GM10847 (cell line): ENCODE results near the gene SLC6A6.

Experiments
- POLR2A ChIP-seq: IDR thresholded peaks from 2 replicates; pipeline ENCODE4 v1.6.1; 2011; ENCODE audit not compliant: insufficient read length; ENCODE audit errors: extremely low read depth

The SLC6A6 gene

DNA sequence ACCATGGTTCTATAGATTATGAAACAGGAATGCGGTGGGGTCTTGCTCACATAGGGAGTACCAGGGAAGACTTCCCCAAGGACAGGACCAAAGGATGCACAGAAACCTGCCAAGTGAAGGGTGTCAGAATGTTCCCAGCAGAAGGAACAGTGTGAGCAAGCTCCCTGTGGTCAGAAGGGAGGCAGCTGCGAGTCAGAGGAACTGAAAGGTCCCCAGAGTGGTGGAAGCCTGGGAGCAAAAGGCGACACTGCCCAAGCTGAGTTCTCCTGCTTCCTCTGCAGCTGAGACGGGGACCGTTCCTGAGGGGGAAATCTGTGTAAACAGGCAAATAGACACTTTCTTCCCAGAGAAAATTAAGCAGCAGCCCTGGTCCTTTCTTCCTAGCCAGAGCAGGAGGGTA is 14.2 kb upstream of the SLC6A6 start:
- TF ChIP-seq POLR2A: no peak

DNA sequence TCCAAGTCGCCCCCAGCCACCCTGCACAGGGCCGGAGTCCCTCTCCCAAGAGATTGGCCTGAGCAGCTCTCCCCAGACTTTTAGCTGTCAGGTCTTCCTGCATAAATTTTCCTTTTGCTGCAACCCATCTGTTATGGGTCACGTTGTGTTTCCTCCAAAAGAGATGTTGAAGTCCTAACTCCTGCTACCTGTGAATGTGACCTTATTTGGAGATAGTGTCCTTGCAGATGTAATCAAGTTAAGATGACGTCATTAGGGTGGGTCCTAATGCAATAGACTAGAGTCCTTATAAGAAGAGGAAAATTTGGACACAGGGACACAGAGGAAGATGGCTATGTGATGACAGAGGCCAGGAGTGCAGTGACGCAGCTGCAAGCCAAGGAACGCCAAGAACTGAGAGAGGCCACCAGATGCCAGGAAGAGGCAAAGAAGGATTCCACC is 13.2 kb upstream of the SLC6A6 start:
- no peak for TF ChIP-seq POLR2A

DNA sequence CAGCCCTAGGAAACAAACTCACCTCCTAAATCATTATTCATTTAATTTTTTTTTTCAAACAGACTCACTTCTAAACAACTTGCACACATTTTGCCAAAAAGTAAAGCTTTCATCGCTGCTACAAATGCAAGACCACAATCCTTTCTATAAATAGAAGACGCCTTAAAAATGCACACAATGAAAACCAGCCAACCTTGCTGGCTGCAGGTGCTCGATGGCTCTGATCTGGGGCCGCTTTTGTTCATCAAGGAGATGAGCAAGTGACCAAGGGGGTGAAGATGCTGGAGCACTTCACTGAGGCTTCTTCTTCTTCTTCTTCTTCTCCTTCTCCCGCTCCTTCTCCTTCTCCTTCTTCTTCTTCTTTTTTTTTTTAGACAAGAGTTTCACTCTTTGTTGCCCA is 12.7 kb upstream of the SLC6A6 start:
- TF ChIP-seq POLR2A: no peak

DNA sequence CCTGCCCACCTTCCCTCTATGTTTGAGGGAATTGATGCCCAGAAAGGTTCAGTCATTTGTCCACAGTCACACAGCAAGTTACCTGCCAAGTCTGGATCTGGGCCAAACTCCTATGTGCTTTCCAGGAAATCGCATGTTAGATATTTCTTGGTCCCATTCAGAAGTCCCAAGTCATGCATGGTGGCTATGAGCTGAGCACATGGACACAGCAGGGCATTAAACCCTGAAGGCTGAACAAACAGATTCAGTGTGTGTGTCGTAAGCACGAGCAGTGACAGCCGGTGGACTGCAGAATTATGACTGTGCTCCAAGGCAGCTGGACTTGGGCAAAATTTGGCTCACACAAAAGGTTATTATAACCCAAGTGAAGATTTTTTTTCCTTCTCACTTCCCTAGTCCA is 11.4 kb upstream of the SLC6A6 start:
- TF ChIP-seq POLR2A: no peak

DNA sequence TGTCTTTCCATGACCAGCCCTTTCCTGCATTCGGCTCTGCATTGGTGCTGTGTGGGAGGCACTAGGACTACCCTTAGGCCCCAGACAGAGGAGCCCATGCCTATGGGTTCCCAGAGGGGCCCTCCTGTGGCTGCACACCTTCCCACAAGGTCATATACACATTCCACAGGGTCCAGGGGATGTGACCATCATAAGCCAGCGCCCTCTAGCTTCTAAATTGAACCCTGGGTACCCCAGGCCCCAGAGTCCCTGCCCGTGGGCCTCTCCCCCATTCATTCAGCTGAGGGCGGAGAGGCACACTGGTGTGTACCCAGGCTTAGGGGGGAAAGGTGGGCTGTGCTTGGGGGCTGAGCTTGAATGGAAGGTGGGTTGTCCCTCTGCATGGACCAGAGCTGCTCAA is 10.2 kb upstream of the SLC6A6 start:
- no peak for TF ChIP-seq POLR2A

DNA sequence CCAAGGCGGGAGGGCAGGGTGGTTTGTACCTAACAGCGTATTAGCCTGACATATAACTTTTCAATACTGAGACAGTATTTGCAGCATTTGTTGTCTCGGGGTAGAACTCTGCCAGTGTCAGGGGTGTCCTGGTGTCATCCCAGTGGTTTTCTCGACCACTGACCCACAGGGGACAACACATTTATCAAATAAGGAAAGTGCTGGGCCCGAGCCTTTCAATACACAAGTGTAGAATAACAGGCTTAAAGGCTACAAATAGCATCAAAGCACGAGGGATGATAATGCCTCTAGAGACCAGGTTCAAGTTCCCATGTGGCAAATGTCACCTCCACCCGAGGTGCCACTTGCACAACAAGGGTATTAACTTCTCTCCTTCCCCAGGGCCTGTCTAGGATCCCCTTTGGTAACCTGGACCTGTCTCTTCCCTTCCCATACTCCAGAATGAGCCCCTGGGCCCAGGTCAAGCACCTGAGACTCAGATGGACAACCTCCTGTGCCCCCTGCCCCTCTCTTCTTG is 9.5 kb upstream of the SLC6A6 start:
- TF ChIP-seq POLR2A: no peak

DNA sequence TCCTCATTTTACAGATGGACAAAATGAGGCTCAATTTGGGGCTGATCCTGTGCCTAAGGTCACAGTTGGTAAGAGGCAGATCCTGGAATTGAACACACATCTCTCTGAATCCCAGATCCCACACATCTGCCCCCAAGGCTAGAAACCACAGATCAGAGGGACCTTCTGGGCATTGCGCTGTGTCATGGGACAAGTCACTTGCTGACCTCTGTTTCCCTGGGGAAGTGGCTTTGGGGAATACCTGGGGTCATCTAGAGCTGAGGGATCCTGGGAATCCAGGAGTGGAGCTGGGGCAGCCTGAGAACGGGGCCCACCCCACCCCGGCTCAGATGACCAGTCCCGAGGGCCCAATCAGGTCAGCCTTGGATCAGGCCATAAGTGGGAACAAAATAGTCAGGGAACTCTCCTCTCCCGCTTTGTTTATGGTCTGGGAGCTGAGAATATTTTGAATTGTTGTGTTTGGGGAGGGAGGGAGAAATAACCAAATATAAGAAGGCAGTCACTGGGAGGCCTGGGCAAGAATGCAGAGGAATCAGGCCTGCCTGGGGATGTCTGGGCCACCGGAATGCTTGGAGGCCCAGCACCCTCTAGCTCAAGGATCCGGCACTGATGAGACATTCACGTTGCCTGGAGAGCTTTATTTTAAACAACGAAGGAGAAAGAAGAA is 8.8 kb upstream of the SLC6A6 start:
- no peak for TF ChIP-seq POLR2A

DNA sequence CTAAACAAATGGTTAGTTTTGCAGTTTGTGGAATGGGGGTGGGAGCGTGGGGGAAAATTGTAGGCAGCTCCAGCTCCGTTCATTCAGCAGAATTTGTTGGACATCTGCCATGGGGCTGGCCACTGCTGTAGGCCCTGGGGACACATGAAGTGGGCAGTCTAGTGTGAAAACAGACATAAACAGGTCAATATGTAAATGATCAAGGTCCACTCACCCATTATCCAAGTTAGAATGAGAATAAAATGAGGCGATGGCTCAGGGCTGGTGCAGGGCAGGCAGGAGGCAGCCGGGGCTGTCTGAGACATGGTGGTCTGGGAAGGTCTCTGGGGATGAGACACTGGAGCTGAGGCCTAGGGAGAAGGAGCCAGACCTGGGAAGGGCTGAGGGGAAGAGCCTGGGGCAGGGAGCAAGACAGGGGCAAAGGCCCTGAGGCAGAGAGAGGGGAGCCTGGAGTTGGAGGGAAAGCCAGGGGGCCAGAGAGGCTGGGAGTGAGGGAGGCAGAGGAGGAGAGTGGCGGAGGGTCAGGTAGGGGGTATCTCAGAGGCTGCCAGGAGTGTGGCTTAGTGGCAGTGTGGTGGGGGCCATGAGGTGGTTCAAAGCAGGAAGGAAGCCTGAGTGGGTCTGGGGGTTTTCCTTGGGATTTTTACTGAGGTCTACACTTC is 6.2 kb upstream of the SLC6A6 start:
- TF ChIP-seq POLR2A: no peak

DNA sequence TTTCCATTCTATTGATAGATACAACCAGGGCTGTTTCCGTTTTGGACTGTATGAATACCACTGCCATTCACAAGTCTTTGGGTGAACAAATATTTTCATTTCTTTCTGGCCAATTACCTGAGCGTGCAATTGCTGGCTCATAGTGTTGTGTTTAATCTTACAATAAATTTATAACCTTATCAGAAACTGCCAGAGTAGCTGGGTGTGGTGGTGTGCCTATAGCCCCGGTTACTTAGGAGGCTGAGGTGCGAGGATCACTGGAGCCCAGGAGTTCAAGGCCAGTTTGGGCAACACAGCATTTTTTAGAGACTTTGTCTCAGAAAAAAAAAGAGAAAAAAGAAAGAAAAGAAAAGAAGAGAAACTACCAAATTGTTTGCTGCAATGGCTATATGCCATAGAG is 5.4 kb upstream of the SLC6A6 start:
- TF ChIP-seq POLR2A: no peak

DNA sequence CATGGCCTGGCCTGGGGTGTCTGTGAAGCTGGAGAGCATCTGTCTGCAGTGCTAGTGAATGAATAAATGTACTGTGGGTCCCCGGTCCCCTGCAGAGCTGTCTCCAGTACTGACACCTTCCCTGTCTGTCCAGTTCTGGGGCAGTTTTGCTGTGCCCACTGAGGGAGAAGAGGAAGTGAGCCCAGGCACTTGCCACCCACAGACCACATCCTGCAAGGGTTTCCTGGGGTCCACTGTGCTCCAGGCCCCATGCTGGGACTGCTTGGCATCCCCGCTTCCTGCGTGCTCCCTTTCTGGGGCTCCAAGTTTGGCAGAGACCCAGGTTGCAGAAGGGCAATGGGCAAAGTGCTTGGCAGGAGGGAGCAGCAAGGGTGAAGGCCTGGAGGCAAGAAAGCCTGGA is 4.9 kb upstream of the SLC6A6 start:
- no peak for TF ChIP-seq POLR2A

DNA sequence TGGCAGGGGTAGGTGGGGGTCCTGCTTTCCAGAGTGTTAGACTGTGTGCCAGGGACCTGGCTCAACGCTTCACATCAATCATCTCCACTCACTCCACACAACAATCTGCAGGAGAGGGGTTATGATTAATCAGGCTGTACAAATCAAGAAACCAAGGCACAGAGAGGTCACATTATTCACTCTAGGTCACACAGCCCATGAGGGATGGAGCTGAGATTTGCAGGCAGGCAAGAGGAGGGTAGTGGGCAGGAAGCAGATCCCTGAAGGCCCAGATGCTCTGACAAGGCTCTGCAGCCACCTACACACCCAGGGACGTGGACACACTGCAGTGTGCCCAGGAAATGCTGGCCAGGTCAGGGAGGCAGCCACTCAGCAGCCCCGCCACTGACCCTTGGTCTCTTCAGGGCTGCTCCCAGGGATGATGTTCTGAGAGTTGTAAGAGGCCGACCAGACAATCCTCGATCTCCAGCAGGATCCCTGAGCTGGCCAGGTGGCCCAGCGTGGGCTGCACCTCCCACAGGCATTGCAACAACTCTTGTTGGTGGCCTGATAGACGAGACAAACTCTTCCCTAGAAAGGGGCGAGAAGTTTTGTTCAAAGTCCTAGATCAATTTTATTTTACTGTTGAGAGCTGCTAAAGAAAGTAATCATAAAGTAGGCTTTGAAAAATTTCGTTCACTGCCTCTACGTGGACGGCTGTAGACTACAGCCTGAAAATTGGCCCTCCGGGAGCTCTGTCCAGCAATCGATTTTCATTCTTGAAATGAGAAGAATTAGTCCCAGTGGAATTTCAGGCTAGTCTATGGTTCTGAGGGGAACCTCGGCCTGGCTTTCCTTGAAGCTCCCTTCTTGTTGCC is 4.2 kb upstream of the SLC6A6 start:
- no peak for TF ChIP-seq POLR2A

DNA sequence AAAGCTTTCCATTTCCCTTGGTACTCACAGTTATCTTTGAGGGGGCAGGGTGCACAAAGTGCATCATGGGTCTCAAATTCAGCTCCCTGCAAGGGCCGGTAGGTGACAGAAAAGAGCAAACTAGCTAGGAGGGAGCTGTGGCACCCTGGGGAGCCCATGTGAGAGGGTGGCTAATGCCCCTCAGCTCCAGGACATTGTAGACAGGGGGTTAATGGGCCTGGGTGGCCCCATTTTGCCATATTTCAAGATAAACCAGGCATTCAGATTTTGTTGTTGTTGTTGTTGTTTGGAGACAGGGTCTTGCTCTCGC is 3.7 kb upstream of the SLC6A6 start:
- no peak for TF ChIP-seq POLR2A

DNA sequence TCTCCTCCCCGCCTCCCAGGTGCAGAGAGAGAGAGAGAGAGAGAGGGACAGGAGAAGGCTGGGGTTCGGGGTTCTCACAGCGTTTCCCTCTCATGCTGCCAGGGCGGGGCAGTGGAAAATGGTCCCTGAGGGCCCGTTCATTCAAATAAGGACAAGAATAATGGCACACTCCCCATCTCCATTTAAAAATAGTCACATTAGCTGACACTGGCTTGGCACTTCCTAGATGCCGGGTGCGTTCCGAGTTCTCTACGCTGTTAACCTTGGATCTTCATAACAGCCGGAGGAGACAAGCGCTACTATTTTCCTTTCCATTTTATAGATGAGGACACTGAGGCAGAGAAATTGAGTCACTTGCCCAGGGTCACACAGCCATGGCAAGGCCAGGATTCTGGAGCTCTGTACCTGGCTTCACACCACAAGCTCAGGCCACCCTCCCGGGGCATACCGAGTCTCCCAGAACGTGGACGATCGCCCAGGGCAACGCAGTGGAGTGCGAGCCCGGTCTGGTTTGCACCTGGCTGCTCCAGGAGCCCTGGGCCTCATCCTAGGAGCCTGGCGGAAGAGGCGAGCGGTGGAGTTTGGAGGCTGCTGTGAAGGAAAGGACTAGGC is 608 bp upstream of the SLC6A6 start:
- TF ChIP-seq POLR2A: no peak

DNA sequence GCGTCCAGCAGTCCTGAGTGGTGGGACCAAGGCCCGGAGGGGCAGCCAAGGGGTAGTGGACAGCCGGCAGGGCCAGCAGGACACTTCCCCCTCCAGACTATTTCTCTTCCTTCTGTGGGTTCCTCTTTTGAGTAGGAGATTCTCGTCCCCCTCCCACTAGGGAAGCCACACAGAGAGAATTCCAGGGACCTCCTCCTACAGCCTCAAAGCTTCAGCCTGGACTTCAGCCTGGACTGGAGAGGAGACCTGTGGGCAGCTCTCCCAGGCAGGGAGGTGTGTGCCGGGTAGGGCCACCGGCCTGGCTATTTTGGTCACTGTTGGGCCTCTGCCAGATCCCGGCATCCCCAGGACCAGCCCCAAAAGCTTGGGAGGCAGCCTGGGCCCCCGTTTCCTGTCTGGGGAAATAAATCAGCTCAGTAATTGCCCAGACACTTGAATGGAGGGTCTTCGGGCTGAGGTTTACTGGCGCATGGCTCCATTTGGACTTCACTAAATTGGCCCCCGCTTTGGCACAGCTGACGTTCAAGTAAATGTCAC is 1.3 kb downstream of the SLC6A6 start:
- no peak for TF ChIP-seq POLR2A

DNA sequence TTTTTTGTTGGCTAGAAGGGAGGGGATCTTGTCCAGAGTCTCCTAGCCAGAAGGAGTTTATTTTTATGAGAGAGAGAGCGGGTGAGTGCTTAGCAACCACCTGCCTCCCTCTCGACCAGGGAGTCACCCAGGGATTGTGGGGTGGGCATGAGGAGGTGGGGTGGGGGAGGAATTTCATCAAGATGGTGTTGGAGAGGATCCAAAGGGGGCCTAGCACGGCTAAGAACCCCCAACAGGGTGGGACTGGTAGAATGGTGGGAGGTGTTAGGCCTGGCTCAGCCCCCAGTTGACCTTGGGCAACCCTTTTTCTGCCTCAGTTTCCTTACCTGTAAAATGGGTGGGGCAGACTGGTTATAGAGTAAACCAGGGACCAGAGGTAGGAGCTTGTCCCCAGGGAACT is 1.8 kb downstream of the SLC6A6 start:
- no peak for TF ChIP-seq POLR2A
